HG03571 (cell line): ENCODE results near the gene CALML5.

Source experiments
- ATAC-seq: cut with Tn5 transposase; IDR thresholded peaks from one replicate; pipeline ENCODE4 v1.9.1; 2021; ENCODE audit not compliant: unreplicated experiment

CALML5 gene

GRCh38 chr10:5467207-5467535 lies 32.2 kb downstream of the CALML5 start:
- no peak for ATAC-seq

GRCh38 chr10:5466451-5467206 lies 32.7 kb downstream of the CALML5 start:
- no peak for ATAC-seq

- no peak for ATAC-seq
These were observed 33.4 kb downstream of the CALML5 start for GRCh38 chr10:5465976-5466450.

- ATAC-seq, result no peak
These were observed 34.8 kb downstream of the CALML5 start for GRCh38 chr10:5464546-5464945.

- ATAC-seq, result no peak
These were observed 36.5 kb downstream of the CALML5 start for GRCh38 chr10:5462841-5463293.

GRCh38 chr10:5461914-5462840 lies 37.2 kb downstream of the CALML5 start:
- no peak for ATAC-seq

GRCh38 chr10:5461203-5461588 lies 38.2 kb downstream of the CALML5 start:
- ATAC-seq, result no peak

GRCh38 chr10:5460468-5461202 lies 38.7 kb downstream of the CALML5 start:
- no peak for ATAC-seq

GRCh38 chr10:5458949-5459747 lies 40.2 kb downstream of the CALML5 start:
- ATAC-seq, result no peak

- no peak for ATAC-seq
These were observed 40.9 kb downstream of the CALML5 start for GRCh38 chr10:5458425-5458824.

- ATAC-seq, result no peak
These were observed 41.6 kb downstream of the CALML5 start for GRCh38 chr10:5457741-5458140.

- ATAC-seq, result no peak
These were observed 42.8 kb downstream of the CALML5 start for GRCh38 chr10:5456563-5456962.

GRCh38 chr10:5453749-5454489 lies 45.5 kb downstream of the CALML5 start:
- no peak for ATAC-seq

GRCh38 chr10:5450605-5451384 lies 48.6 kb downstream of the CALML5 start:
- no peak for ATAC-seq

GRCh38 chr10:5449823-5450222 lies 49.5 kb downstream of the CALML5 start:
- no peak for ATAC-seq

GRCh38 chr10:5449227-5449626 lies 50.1 kb downstream of the CALML5 start:
- ATAC-seq, result no peak
